22Rv1 (cell line): ENCODE data around the gene BEGAIN.

ENCODE experiments used
- ZFX ChIP-seq: fragments of 450-650 bp; IDR thresholded peaks from 2 replicates; pipeline ENCODE4 v1.6.1; 2017; ENCODE audit warnings: antibody characterized with exemption, borderline replicate concordance
- TF ChIP-seq, protein P1 (sequence below): fragments of 450-650 bp; IDR thresholded peaks from 2 replicates; pipeline ENCODE4 v1.5.1; 2017; ENCODE audit warnings: mild to moderate bottlenecking

DNA sequence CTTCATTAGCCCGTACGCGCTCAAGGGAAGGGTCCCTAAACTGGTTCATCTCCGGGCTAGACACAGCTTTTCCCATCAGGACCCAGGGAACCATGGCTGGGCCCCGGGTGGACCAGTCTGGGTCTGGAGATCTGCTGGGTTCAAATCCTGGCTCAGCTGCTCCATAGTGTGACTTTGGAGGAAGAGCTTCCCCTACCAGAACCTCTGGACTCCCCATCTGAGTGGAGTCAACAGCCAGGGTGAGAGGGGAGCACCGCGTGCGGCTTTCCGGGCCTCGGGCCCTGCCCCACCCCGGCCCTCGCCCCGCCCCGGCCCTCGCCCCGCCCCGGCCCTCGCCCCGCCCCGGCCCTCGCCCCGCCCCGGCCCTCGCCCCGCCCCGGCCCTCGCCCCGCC, 41.2 kb downstream of the BEGAIN start:
- TF ChIP-seq, protein P1, sequence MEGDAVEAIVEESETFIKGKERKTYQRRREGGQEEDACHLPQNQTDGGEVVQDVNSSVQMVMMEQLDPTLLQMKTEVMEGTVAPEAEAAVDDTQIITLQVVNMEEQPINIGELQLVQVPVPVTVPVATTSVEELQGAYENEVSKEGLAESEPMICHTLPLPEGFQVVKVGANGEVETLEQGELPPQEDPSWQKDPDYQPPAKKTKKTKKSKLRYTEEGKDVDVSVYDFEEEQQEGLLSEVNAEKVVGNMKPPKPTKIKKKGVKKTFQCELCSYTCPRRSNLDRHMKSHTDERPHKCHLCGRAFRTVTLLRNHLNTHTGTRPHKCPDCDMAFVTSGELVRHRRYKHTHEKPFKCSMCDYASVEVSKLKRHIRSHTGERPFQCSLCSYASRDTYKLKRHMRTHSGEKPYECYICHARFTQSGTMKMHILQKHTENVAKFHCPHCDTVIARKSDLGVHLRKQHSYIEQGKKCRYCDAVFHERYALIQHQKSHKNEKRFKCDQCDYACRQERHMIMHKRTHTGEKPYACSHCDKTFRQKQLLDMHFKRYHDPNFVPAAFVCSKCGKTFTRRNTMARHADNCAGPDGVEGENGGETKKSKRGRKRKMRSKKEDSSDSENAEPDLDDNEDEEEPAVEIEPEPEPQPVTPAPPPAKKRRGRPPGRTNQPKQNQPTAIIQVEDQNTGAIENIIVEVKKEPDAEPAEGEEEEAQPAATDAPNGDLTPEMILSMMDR = no peak
- no peak for TF ChIP-seq ZFX
